GM21381 (cell line): ENCODE measurements around the gene VEZF1.

Source experiments
- ATAC-seq: cut with Tn5 transposase; IDR thresholded peaks from one replicate; pipeline ENCODE4 v1.9.1; 2021; ENCODE audit warnings: mild to moderate bottlenecking, moderate library complexity; ENCODE audit not compliant: unreplicated experiment

VEZF1 gene

GRCh38 chr17:57999010-57999495 is 11.0 kb upstream of the VEZF1 start:
- no peak for ATAC-seq

GRCh38 chr17:57997085-57997809 is 9.2 kb upstream of the VEZF1 start:
- ATAC-seq = no peak

DNA sequence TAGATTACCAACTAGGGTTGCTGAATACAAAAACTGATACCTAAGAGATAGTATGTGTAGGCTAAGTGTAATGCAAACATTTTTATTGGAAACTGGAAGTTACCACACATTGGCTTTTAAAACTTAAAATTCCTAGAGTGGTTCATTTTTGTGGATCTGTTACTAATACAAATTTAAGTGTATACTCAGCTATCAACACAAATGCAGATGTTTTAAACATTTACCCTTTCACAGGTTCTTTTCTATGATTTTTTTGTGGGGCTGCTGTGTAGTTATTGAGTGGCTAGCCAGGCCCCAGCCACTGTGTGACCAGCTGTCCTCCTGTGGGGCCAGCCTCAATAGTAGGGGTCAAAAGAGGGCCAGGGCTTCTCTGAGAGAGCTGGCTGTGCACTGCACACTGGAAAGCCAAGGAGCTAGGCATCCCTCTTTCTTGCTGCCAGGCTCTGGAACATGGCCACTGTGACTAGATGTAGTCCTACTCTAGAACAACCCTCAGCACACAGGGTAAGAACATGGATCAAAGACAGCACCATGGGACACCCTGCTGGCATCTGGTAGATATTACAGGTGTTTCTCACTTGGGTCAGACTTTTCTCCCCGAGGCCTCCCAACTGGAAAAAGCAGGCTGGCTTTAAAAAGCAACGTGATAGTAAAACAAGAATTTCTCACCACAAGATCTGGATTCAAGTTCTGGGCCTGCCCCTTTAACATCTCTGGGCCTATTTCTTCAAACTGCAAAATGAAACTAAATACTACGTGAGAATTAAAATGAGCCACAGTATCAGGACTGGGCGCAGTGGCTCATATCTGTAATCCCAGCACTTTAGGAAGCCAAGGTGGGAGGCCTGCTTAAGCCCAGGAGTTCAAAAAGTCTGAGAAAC is 7.3 kb upstream of the VEZF1 start:
- peak; percentile 66 for ATAC-seq

- ATAC-seq = no peak
Observed at GRCh38 chr17:57994436-57994835, 6.4 kb upstream of the VEZF1 start.

DNA sequence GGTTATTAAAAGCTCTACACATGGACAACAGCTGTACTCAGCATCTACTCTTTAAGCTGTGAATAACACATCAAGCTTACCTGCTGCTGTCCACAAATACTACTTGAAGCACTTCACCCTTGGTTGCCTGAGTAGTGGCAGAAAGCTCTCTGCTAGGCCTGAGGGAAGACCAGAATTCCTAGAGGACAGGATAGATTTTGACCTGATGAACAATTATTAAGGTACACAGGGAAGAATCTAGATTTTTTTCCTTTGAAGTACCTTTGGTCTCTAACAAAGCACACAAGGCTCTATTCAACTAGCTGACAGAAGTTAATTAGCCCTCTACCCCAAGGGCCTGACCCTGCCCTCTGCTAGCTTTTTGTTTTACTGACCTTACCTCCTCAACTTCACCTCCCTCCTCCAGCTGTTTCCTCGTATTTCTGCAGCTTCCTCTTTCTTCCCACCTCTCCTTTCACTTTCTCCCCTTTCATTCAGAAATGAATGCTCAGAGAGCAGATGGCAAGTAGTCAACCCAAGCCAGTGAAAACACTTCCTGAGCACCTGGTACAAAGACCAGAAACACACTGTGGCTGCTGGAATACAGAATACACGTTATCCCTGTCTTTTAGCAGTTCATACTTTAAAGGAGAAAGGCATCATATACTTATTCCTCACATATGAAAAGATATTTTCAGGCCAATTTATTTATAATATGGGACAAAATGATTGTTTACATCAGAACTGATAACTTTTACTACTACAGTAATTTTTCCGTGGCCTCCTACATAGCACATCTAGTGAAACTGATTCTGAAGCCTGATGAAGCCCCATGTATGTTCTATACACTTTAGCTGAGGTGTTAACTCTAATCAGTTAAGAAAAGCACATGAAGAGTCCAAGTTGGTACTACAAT is 5.7 kb upstream of the VEZF1 start:
- ATAC-seq = no peak

DNA sequence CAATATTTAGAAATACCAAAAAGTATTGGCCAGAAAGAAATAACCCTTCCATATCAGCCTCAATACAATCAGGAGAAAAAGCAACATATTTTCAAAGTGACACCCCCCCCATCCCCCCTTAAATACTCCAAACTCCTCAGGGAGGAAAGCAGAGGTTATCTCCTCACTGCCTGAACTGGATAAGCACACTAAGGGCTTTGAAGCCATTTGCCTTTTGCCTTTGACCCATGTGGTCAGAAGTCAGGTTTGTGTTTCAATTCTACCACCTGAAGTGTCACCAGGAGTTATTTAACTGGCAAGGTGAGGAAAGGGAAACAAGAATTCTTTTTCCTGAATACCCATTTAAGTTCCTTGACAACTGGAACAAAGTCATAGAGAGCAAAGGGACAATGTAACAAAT is 3.5 kb upstream of the VEZF1 start:
- no peak for ATAC-seq

DNA sequence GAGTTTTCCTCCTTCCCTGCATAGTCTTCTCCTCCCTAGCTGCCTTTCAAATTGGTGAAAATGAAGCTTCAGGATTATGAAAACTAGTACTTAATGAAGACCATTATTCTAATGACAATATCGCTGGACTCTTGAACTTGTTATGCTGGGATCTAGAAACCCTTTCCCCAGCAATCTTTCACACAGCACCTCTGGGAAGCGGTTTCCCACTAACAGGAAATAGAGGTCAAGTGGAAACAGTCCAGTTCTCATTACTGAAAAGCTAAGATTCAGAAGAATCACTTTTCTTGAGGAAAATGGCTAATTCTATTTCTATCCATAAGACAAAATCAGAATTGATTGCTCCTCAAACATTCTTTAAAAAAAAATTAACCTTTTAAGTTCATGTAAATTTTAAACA is 2.0 kb upstream of the VEZF1 start:
- no peak for ATAC-seq

GRCh38 chr17:57988301-57989250 is 522 bp upstream of the VEZF1 start:
- peak; percentile 63 for ATAC-seq

DNA sequence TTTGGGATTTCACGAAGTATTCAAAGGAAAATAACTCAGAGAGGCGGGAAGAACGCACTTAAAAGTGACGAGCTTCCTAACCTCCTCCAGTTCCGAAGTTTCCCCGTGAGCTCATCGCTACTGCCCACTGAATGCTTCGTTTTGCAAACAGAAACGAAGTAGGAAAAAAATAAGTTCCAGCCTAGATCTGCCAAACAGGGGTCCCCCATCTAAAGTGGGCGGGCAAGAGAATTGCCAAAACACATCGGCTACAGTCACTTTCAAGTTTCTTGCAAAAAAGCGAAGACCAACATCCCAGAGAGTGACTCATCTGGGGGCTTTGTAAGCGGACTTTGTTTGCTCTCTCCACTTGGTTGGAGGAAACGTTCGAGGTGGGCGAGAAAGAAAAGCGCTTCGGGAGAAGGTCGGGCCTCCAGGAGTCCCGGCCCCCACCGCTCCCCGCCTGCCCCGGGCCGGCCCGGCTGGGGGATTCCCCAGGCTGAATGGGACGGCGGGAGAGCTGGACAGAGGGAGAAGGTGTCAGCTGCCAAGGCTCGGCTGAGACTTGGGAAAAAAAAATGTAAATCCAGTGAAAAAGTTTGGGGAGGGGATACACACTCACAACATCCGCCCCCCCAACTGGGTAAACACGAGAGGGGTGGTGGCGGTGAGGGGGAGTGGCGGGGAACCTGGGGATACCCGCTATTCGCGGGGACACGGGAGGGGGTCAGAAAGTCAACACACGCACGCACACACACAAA is 1.0 kb downstream of the VEZF1 start:
- peak; percentile 7 for ATAC-seq

DNA sequence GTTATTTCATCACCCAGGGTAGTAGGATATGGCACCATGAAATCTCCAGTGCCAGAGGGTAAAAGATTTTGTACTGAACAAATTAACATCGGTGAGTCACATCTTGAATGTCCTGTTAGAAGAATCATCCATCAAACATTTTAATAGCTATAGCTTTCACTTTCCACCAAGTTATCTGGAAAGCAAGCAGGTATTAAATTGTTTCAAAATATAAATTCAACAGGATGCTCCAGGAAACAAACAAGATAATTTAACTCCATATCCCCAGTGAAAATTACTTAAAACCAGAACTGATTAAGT is 2.4 kb downstream of the VEZF1 start:
- no peak for ATAC-seq

DNA sequence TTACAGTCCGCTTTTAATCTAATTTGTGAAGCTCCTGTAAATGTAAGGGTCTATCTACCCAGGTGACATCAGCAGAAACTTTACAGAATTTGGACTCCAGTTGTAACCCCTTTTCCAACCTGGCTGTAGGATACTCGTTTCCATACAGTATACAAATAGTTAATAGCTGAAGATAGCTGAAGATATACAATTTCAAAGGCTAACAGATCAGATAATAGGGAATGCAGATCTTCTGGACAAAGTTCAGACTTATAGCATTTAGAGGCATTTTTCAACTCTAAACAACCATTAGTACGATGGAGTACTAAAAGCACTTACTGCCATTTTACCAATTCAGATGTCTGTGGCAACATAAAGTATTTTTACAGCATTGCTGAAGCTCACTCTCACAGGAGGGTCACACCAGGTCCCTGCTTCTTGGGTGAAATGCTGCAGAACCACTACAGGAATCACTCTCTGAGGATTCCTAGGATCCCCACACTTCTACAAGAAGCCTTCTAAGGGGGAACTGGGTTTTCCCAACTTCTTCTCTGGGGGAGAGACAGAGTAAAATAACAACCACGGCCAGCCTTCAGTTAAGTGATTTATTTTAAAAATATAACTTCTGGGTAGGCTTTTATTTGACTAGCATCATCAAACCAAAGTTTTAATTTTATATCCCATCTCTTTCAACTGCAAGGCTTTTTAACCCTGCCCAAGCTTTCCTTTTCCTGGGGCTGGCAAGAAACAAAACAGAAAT is 2.9 kb downstream of the VEZF1 start:
- no peak for ATAC-seq

GRCh38 chr17:57984261-57984890 is 3.7 kb downstream of the VEZF1 start:
- no peak for ATAC-seq

- ATAC-seq = no peak
Observed at GRCh38 chr17:57983446-57983845, 4.6 kb downstream of the VEZF1 start.

DNA sequence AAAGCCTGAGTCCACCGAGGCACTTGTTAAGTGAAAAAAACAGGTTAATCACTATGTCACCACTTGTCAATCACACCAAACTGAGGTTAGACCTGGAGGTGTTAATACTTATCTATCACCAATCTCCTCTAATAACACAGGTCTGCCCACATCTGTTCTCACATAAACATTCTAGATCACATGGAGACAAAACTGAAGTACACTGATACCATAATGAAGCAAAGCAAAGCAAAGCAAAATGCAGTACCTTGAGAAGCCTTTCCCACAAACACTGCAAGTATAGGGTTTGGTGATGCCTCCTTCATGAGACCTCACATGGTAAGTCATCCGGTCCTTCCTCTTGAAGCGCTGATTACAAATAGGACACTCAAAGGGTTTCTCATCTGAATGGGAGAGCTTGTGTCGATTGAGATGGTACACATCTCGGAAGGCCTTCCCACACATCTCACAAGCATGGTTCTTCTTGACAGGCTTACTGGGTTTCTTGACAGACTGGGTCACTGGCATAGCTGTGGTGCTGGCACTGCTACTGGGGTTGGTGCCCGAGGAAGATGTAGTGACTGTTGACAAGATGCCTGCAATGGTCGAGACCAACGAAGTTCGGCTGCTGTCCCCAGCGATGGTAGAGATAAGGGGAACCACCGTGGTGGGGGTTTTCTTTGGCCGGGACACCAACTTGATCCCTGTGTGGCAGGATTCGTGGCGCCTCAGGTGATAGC is 5.4 kb downstream of the VEZF1 start:
- ATAC-seq = no peak

DNA sequence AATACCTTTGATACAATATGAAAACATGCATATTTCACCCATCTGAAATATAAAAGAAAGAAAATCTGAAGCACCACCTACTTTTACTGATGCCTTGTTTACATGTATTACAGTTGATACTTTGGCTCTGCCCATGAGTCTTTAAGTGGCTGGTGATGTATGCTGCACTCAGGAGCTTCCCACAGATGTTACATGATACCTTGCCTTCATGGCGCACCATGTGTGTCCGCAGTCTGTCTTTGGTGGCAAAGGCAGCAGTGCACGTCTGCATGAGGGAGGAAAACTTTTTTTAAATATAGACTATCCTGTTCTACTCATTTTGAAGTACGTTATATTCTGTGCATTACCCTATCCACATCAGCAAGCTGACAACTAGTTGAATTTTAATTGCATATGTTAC is 7.5 kb downstream of the VEZF1 start:
- ATAC-seq = no peak

DNA sequence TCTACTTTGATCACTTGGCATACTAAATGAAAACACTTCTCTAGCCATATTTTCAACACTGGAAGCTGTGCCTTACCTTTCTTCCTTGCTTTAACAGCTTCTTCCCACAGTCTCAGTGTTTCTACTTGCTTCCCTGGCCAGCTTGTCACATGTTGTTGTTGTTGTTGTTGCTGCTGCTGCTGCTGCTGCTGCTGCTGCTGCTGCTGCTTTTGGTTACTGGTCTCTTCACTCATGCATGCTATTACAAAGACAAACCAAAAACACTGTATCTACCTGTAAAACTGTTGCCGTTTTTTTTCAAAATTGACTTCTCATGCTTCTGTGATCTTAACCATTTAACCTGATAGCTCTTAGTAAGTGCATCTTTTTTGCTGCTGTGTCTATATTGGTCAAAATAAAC is 9.0 kb downstream of the VEZF1 start:
- no peak for ATAC-seq

DNA sequence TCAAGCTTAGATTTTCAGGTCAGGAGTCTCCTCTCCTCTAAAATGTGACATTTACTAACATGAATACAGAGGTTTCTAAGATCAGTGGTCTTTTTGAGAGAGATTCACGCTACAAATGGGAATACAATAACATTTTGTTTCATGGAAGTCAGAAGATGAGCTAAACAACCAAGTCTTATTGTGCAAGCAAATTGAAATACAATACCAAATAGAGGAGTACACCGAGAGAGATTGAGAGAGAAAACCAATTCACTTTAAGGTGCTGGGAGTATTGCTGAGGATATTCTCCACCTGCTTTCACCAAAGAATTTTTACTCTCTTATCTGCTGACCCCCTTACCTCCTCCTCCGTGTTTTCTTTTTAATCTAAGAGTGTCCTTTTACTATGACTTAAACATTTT is 11.5 kb downstream of the VEZF1 start:
- no peak for ATAC-seq

DNA sequence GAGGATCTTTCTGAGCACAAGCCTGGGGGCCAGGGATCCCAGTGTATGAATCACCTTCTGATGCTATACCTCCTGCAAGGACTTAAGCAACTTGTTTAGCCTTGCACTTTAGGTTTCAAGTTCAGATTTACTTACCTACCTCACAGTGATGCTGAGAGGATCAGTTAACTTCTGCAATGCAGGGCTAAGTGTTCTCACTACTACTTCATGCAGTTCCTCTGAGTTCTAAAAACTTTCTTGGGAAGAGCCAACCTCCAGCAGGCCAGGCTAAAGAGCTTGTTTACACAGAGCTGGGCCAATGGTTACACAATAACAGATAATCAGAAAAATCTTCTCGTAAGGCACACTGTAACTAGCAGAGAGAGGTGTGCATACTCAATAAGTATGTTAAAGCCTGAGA is 13.0 kb downstream of the VEZF1 start:
- ATAC-seq = no peak
